ENCODE results near the gene CHN2. TPM values are rescaled to one million over a fixed set of nuclear protein-coding genes. Genes with fewer than 3 reads are reported as not detected.

Gene CHN2
- polyA plus RNA-seq, 1 of the 3 experiments (the other 2 are of a cell fraction): 0.02 TPM

DNA sequence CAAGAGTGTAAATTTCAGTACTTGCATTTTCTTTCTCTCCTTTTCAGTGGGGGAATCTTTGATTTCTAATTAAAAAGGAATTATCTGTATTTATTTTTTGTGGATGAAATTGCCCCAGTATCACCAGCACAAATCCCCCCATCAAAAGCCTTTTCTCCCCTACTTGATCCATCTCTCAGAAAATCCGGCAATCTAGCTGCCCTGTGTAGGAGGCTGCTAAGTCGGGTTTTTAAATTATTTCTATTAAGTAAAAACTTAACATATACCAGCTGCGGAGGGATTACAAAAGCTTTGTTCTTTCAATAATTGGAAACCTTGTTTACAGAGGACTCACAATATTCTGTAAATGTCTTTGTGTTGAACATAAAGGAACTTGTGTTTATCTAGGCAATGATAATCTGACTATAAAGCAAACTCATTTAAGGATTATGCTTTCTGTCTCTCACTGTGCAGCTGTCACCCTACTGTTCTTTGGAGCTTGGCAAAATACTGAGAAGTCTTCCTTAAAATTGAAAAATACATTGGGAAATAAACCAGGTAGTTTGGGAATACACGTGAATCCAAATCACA lies 191.7 kb downstream of the CHN2 start:
- peaks cover 0 to 8% of the 10 kb centered on the region in 2 experiments; a peak in 1 of 4 replicates for H3K4me1 ChIP-seq (ENCODE audit: control insufficient read depth in 1 of 2, insufficient read depth in 2 of 2, low read depth in 1 of 2, low read length in 1 of 2)
- ChIA-PET POLR2A (no interaction called here), CTCF (interaction anchor here (0.9 to 4.1 kb wide), 5 partner anchors 41 to 680 kb away, joined by 3 to 19 read pairs (median 3); no protein-coding TSS in a partner anchor)
- H3K27me3 ChIP-seq (ENCODE audit: insufficient read depth): peaks cover 11% of the 10 kb centered on the region; the same call in 1 of the 2 replicates
- no peaks in the 10 kb centered on the region for H3K9me2 ChIP-seq
- H3K36me3 ChIP-seq (replicated peaks in 1 of 2; ENCODE audit: control insufficient read depth in 1 of 2, insufficient read depth in 2 of 2, low read length in 1 of 2): no peaks in the 10 kb centered on the region
- H3K79me2 ChIP-seq (ENCODE audit: insufficient read depth): no peaks in the 10 kb centered on the region
- H3K4me3 ChIP-seq (ENCODE audit: low read depth in 2 of 2, low read length in 1 of 2): no peak overlapping the region
- H3F3A ChIP-seq (replicated peaks; ENCODE audit: insufficient read depth): no peaks in the 10 kb centered on the region
- 48% methylated on average over 4 of the region's 4 CpGs for WGBS (ENCODE audit: low lambda C conversion rate)
- no peak overlapping the region for H3K9ac ChIP-seq
- no peak overlapping the region for H3K27ac ChIP-seq (ENCODE audit: low read depth in 2 of 2, low read length in 1 of 2)
- H2AFZ ChIP-seq (ENCODE audit: low read depth): no peak overlapping the region
- TF ChIP-seq MXI1 (IDR thresholded peaks at IDR 0.05; ENCODE audit: low read depth, low read length) (no peak), FOSL2 (IDR thresholded peaks at IDR 0.05; ENCODE audit: borderline replicate concordance, low read depth) (no peak), SIN3A (IDR thresholded peaks at IDR 0.05; ENCODE audit: borderline replicate concordance, low read depth, low read length) (no peak), USF2 (IDR thresholded peaks at IDR 0.05; ENCODE audit: borderline replicate concordance, low read depth, low read length) (no peak), RCOR1 (IDR thresholded peaks at IDR 0.05; ENCODE audit: low read length) (no peak), JUND (IDR thresholded peaks at IDR 0.05) (no peak), SMC3 (IDR thresholded peaks at IDR 0.05; ENCODE audit: low read depth, low read length) (no peak), FOXJ3 (CRISPR knock-in tag; IDR thresholded peaks at IDR 0.05) (no peak)
- TF ChIP-seq, protein P1, sequence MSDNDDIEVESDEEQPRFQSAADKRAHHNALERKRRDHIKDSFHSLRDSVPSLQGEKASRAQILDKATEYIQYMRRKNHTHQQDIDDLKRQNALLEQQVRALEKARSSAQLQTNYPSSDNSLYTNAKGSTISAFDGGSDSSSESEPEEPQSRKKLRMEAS (IDR thresholded peaks at IDR 0.05; ENCODE audit: low read depth): no peak
- TF ChIP-seq, protein P2, sequence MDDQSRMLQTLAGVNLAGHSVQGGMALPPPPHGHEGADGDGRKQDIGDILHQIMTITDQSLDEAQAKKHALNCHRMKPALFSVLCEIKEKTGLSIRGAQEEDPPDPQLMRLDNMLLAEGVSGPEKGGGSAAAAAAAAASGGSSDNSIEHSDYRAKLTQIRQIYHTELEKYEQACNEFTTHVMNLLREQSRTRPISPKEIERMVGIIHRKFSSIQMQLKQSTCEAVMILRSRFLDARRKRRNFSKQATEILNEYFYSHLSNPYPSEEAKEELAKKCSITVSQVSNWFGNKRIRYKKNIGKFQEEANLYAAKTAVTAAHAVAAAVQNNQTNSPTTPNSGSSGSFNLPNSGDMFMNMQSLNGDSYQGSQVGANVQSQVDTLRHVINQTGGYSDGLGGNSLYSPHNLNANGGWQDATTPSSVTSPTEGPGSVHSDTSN (IDR thresholded peaks at IDR 0.05): no peak
- H3K4me2 ChIP-seq: no peak overlapping the region
- H4K20me1 ChIP-seq (ENCODE audit: insufficient read depth): no peaks in the 10 kb centered on the region
- no peak for DNase-seq
- H3K9me3 ChIP-seq: no peaks in the 10 kb centered on the region

DNA sequence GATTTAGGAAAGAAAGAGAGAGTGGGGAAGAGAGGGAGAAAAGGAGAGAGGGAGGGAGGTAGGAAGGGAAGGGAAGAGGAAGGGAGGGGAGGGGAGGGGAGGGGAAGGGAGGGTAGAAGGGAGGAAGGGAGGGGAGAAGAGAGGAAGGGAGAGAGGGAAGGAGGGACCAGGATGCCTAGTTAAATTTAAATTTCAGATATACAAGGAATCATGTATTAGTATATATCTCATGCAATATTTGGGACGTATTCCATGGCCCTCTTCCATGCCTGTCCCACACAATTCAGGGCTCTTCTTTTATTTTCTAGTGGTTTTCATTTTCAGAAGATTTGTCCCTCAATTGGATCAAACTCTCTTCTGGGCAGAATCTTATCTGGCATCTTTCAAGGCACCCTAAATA lies 196.7 kb downstream of the CHN2 start:
- no peak overlapping the region for H3K9ac ChIP-seq
- no peak overlapping the region for H2AFZ ChIP-seq (ENCODE audit: low read depth)
- H3K79me2 ChIP-seq (ENCODE audit: insufficient read depth): no peaks in the 10 kb centered on the region
- H3K27ac ChIP-seq (ENCODE audit: low read depth in 2 of 2, low read length in 1 of 2): no peak overlapping the region
- H3K4me3 ChIP-seq (ENCODE audit: low read depth in 2 of 2, low read length in 1 of 2): no peak overlapping the region
- H3K27me3 ChIP-seq (ENCODE audit: insufficient read depth): peaks cover 4% of the 10 kb centered on the region; the same call in 1 of the 2 replicates
- ChIA-PET POLR2A (no interaction called here), CTCF (interaction anchor here (1.1 to 5.3 kb wide), 5 partner anchors 15 to 470 kb away, joined by 3 to 27 read pairs (median 3); no protein-coding TSS in a partner anchor)
- no peak for DNase-seq
- peaks cover 0 to 4% of the 10 kb centered on the region in 2 experiments; a peak in 1 of 4 replicates for H3K4me1 ChIP-seq (ENCODE audit: control insufficient read depth in 1 of 2, insufficient read depth in 2 of 2, low read depth in 1 of 2, low read length in 1 of 2)
- WGBS (ENCODE audit: low lambda C conversion rate): 31% methylated on average over 1 of the region's 1 CpG
- H3K36me3 ChIP-seq (replicated peaks in 1 of 2; ENCODE audit: control insufficient read depth in 1 of 2, insufficient read depth in 2 of 2, low read length in 1 of 2): no peaks in the 10 kb centered on the region
- no peaks in the 10 kb centered on the region for H4K20me1 ChIP-seq (ENCODE audit: insufficient read depth)
- no peaks in the 10 kb centered on the region for H3F3A ChIP-seq (replicated peaks; ENCODE audit: insufficient read depth)
- no peaks in the 10 kb centered on the region for H3K9me3 ChIP-seq
- no peak overlapping the region for H3K4me2 ChIP-seq
- no peaks in the 10 kb centered on the region for H3K9me2 ChIP-seq
- TF ChIP-seq RFX5 (IDR thresholded peaks at IDR 0.05; ENCODE audit: low read length) (no peak), RCOR1 (IDR thresholded peaks at IDR 0.05; ENCODE audit: low read length) (no peak), GATA2 (CRISPR knock-in tag; IDR thresholded peaks at IDR 0.05) (no peak), FOSL2 (IDR thresholded peaks at IDR 0.05; ENCODE audit: borderline replicate concordance, low read depth) (no peak), TEAD4 (IDR thresholded peaks at IDR 0.05; ENCODE audit: borderline replicate concordance, insufficient read depth) (no peak), MEF2A (IDR thresholded peaks at IDR 0.05; ENCODE audit: borderline replicate concordance, low read depth) (no peak), ELF1 (IDR thresholded peaks at IDR 0.05) (no peak), MXI1 (IDR thresholded peaks at IDR 0.05; ENCODE audit: low read depth, low read length) (no peak), SMC3 (IDR thresholded peaks at IDR 0.05; ENCODE audit: low read depth, low read length) (no peak), EZH2phosphoT487 (IDR thresholded peaks at IDR 0.05; ENCODE audit: borderline replicate concordance, low read depth) (no peak)
- TF ChIP-seq, protein P3, sequence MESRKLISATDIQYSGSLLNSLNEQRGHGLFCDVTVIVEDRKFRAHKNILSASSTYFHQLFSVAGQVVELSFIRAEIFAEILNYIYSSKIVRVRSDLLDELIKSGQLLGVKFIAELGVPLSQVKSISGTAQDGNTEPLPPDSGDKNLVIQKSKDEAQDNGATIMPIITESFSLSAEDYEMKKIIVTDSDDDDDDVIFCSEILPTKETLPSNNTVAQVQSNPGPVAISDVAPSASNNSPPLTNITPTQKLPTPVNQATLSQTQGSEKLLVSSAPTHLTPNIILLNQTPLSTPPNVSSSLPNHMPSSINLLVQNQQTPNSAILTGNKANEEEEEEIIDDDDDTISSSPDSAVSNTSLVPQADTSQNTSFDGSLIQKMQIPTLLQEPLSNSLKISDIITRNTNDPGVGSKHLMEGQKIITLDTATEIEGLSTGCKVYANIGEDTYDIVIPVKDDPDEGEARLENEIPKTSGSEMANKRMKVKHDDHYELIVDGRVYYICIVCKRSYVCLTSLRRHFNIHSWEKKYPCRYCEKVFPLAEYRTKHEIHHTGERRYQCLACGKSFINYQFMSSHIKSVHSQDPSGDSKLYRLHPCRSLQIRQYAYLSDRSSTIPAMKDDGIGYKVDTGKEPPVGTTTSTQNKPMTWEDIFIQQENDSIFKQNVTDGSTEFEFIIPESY (IDR thresholded peaks at IDR 0.05; ENCODE audit: borderline replicate concordance, low read depth): no peak
